Sigmoid colon (tissue), 4 donors: ENCODE measurements around the gene STEAP3.

ENCODE experiments used
- EP300 ChIP-seq, 4 donors: sonication (generic); formaldehyde crosslinking; IDR thresholded peaks; one replicate each; pipeline ENCODE4 v1.6.1; 2017; ENCODE audit warnings: antibody characterized with exemption in 4 of 4
- TF ChIP-seq, protein P1 (sequence below), 4 experiments: fragments of 450-650 bp in 3 of 4; fragments of 200-600 bp in 1 of 4; IDR thresholded peaks; one replicate each; pipeline ENCODE4 v1.5.1; 2016 to 2019; ENCODE audit warnings: antibody characterized with exemption in 4 of 4, mild to moderate bottlenecking in 3 of 4, moderate library complexity in 2 of 4

DNA sequence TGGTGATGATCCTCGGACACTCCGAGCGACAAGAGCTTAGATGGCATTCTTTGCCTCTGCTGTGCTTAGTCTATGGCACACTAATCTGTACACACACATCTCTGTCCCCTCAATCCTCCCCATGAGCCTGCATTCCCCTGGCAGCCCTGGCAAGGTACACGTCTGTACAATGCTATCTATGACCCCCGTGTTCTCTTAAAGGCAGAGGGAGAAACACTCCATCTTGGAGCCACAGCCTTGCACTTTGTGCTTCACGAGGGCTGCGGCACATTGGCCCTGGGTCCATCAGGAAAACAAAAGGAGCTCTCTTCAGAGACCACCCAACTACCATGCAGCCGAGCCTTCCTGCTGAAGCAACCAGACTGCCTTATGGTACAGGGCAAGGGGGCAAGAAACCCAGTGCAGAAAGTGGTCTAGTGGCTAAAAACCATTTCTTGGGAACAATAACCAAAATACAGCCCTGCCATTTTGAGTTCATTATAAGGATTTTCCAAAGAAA lies 42.5 kb downstream of the STEAP3 start:
- TF ChIP-seq, protein P1, sequence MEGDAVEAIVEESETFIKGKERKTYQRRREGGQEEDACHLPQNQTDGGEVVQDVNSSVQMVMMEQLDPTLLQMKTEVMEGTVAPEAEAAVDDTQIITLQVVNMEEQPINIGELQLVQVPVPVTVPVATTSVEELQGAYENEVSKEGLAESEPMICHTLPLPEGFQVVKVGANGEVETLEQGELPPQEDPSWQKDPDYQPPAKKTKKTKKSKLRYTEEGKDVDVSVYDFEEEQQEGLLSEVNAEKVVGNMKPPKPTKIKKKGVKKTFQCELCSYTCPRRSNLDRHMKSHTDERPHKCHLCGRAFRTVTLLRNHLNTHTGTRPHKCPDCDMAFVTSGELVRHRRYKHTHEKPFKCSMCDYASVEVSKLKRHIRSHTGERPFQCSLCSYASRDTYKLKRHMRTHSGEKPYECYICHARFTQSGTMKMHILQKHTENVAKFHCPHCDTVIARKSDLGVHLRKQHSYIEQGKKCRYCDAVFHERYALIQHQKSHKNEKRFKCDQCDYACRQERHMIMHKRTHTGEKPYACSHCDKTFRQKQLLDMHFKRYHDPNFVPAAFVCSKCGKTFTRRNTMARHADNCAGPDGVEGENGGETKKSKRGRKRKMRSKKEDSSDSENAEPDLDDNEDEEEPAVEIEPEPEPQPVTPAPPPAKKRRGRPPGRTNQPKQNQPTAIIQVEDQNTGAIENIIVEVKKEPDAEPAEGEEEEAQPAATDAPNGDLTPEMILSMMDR (IDR thresholded peaks at IDR 0.05), result no peak
- no peak for TF ChIP-seq EP300 (IDR thresholded peaks at IDR 0.05)
